HepG2 (cell line): Measurements from ENCODE around the gene AJM1. TPM values are rescaled to one million over a fixed set of nuclear protein-coding genes. Genes with fewer than 3 reads are reported as not detected.

Experiments used
- ERF ChIP-seq: IDR thresholded peaks from 2 replicates; pipeline ENCODE4 v1.6.1; 2018; ENCODE audit warnings: missing biosample characterization, missing genetic modification reagents
- HNF4A ChIP-seq: sonication (generic); formaldehyde crosslinking; IDR thresholded peaks from 2 replicates; pipeline ENCODE4 v1.4.0; 2020; ENCODE audit warnings: missing genetic modification reagents
- IRF9 ChIP-seq: sonication (generic); formaldehyde crosslinking; IDR thresholded peaks from 2 replicates; pipeline ENCODE4 v1.8.0; 2022; ENCODE audit warnings: missing genetic modification reagents, mild to moderate bottlenecking, borderline replicate concordance
- KAT2B ChIP-seq: fragments of 150-350 bp; IDR thresholded peaks from 2 replicates; pipeline ENCODE4 v1.6.1; 2014; ENCODE audit warnings: low read depth, low read length, borderline replicate concordance
- KDM4B ChIP-seq: sonication (generic); formaldehyde crosslinking; IDR thresholded peaks from 2 replicates; pipeline ENCODE4 v1.4.0; 2020; ENCODE audit warnings: missing genetic modification reagents
- KIAA2018 ChIP-seq: sonication (generic); formaldehyde crosslinking; IDR thresholded peaks from 2 replicates; pipeline ENCODE4 v1.5.0; 2020; ENCODE audit warnings: mild to moderate bottlenecking, missing genetic modification reagents, borderline replicate concordance
- KMT2B ChIP-seq: IDR thresholded peaks from 2 replicates; pipeline ENCODE4 v1.6.1; 2016; ENCODE audit warnings: missing genetic modification reagents, missing compliant biosample characterization
- LCORL ChIP-seq, 2 experiments: fragments of 450-650 bp in 1 of 2; sonication (generic) in 1 of 2; formaldehyde crosslinking in 1 of 2; IDR thresholded peaks; 2 replicates each; pipeline versions ENCODE4 v1.5.0 to v1.6.1; 2017 to 2020; ENCODE audit warnings: antibody characterized with exemption in 1 of 2, missing genetic modification reagents in 1 of 2
- MXD4 ChIP-seq: IDR thresholded peaks from 2 replicates; pipeline ENCODE4 v1.6.1; 2016; ENCODE audit warnings: mild to moderate bottlenecking, missing biosample characterization, missing genetic modification reagents
- PHF5A ChIP-seq: IDR thresholded peaks from one replicate; pipeline ENCODE4 v1.6.1; 2018; ENCODE audit warnings: low read depth, missing genetic modification reagents; ENCODE audit not compliant: unreplicated experiment
- RFX3 ChIP-seq: IDR thresholded peaks from 2 replicates; pipeline ENCODE4 v1.6.1; 2016; ENCODE audit warnings: missing biosample characterization, missing genetic modification reagents
- TBP ChIP-seq: sonication (generic); formaldehyde crosslinking; IDR thresholded peaks from 2 replicates; pipeline ENCODE4 v1.5.0; 2020; ENCODE audit warnings: missing genetic modification reagents
- TEAD2 ChIP-seq: sonication (generic); formaldehyde crosslinking; IDR thresholded peaks from 2 replicates; pipeline ENCODE4 v1.9.0; 2021; ENCODE audit warnings: missing genetic modification reagents
- TFAP4 ChIP-seq: sonication (generic); IDR thresholded peaks from 2 replicates; pipeline ENCODE4 v1.6.1; 2016; ENCODE audit warnings: low read depth, borderline replicate concordance
- XRCC5 ChIP-seq: fragments of 200-400 bp; formaldehyde crosslinking; optimal IDR thresholded peaks from 2 replicates; pipeline ENCODE3; 2017; ENCODE audit warnings: mild to moderate bottlenecking, low read length
- ZNF160 ChIP-seq: sonication (generic); formaldehyde crosslinking; IDR thresholded peaks from 2 replicates; pipeline ENCODE4 v1.8.0; 2022; ENCODE audit warnings: mild to moderate bottlenecking, inconsistent platforms, missing genetic modification reagents
- ZNF546 ChIP-seq: sonication (generic); formaldehyde crosslinking; conservative IDR thresholded peaks from 2 replicates; pipeline ENCODE4 v1.8.1; 2023; ENCODE audit warnings: mild to moderate bottlenecking, missing genetic modification reagents
- ZNF558 ChIP-seq: sonication (generic); formaldehyde crosslinking; IDR thresholded peaks from 2 replicates; pipeline ENCODE4 v1.9.0; 2022; ENCODE audit warnings: mild to moderate bottlenecking, missing genetic modification reagents, borderline replicate concordance
- ZNF569 ChIP-seq: sonication (generic); formaldehyde crosslinking; IDR thresholded peaks from 2 replicates; pipeline ENCODE4 v1.5.0; 2020; ENCODE audit warnings: mild to moderate bottlenecking, missing genetic modification reagents, moderate library complexity, borderline replicate concordance
- ZNF660 ChIP-seq: sonication (generic); formaldehyde crosslinking; IDR thresholded peaks from 2 replicates; pipeline ENCODE4 v1.5.1; 2020; ENCODE audit warnings: mild to moderate bottlenecking, low read depth, missing genetic modification reagents, borderline replicate concordance
- ZSCAN12 ChIP-seq: sonication (generic); formaldehyde crosslinking; IDR thresholded peaks from 2 replicates; pipeline ENCODE4 v1.9.0; 2021; ENCODE audit warnings: mild to moderate bottlenecking, missing genetic modification reagents
- ZSCAN9 ChIP-seq: IDR thresholded peaks from 2 replicates; pipeline ENCODE4 v1.6.1; 2016; ENCODE audit warnings: borderline replicate concordance
- polyA plus RNA-seq, 8 experiments: library from polyadenylated mRNA; depleted of rRNA in 3 of 8; stranded (reverse) in 7 of 8; unstranded in 1 of 8; fragments of >200 nt; fragmentation: Illumina TruSeq in 4 of 8; extraction: Trizol in 4 of 8; gene quantifications; 2 replicates each; pipeline versions ENCODE4 v1.2.1 to v1.2.3, GENCODE V29; 2011 to 2016; ENCODE audit warnings: low read depth in 4 of 8, missing spikeins in 1 of 8, mixed read lengths in 1 of 8; ENCODE audit not compliant: insufficient read depth in 1 of 8
- total RNA-seq, 5 experiments: library from RNA; depleted of rRNA; stranded (reverse); fragments of >200 nt; fragmentation: Illumina TruSeq; extraction: Trizol; gene quantifications; 2 replicates each; pipeline ENCODE4 v1.2.3, GENCODE V29; 2016; ENCODE audit warnings: low read depth in 1 of 5

The AJM1 gene
- total and polyA plus RNA-seq, 2 of the 13 experiments (the other 11 are each of a cell fraction or from before 2014, with no cell fraction given): 1.1 to 1.2 TPM

- TF ChIP-seq KIAA2018 (CRISPR knock-in tag) (no peak), XRCC5 (no peak), KAT2B (no peak), TEAD2 (CRISPR knock-in tag) (no peak), ZNF660 (CRISPR knock-in tag) (no peak), KDM4B (no peak), ZNF569 (CRISPR knock-in tag) (no peak; the same call in 1 of the 2 replicates), ZNF160 (CRISPR knock-in tag) (peak; percentile 10; the same call in 1 of the 2 replicates), HNF4A (no peak), ZNF558 (CRISPR knock-in tag) (0 out of 2 replicates have a peak, but pooled peaks have one; percentile 22), ZSCAN12 (no peak; the same call in 1 of the 2 replicates), ZSCAN9 (CRISPR knock-in tag) (no peak), TFAP4 (no peak), LCORL (IDR thresholded peaks at IDR 0.05) (no peak), LCORL (CRISPR knock-in tag; IDR thresholded peaks at IDR 0.05) (no peak), RFX3 (CRISPR knock-in tag) (no peak), TBP (CRISPR knock-in tag) (no peak), ERF (CRISPR knock-in tag) (0 out of 2 replicates have a peak, but pooled peaks have one; percentile 2), PHF5A (CRISPR knock-in tag) (peak; percentile 17), IRF9 (0 out of 2 replicates have a peak, but pooled peaks have one; percentile 12), MXD4 (CRISPR knock-in tag) (0 out of 2 replicates have a peak, but pooled peaks have one; percentile 34), KMT2B (CRISPR knock-in tag) (no peak), ZNF546 (0 out of 2 replicates have a peak, but pooled peaks have one; percentile 15)
Observed at GRCh38 chr9:136796238-136796774, 46.0 kb upstream of the AJM1 start, which contains the start of gene CCDC183 (continued).
